Astrocyte (in vitro differentiated cells and primary cell): Measurements from ENCODE around the gene AGPS. TPM values are rescaled to one million over a fixed set of nuclear protein-coding genes. Genes with fewer than 3 reads are reported as not detected.
"Not testable (repeated sequence)": the region's sequence is repeated elsewhere in the genome, so short reads cannot be mapped to it uniquely, and the experiment has no call there.

Experiments
- DNase-seq: peaks from one replicate; pipeline ENCODE4 v3.0.0-alpha.2; 2010; ENCODE audit warnings: low read depth
- FAIRE-seq: peaks from 2 replicates; lab custom pipeline; 2011; peaks lifted over from hg19 to GRCh38; lab: Jason Lieb, UNC
- H2AFZ ChIP-seq: 2 replicates; pipeline ENCODE4 v1.6.0; 2012; ENCODE audit warnings: low read depth, low read length, inconsistent platforms
- H3K27ac ChIP-seq: 2 replicates; pipeline ENCODE4 v1.5.1; 2011; ENCODE audit warnings: low read depth, low read length, inconsistent platforms
- H3K27me3 ChIP-seq: 2 replicates; pipeline ENCODE4 v1.6.0; 2011; ENCODE audit warnings: low read length, inconsistent platforms; ENCODE audit not compliant: insufficient read depth
- H3K36me3 ChIP-seq: 2 replicates; pipeline ENCODE4 v1.5.1; 2011; ENCODE audit warnings: low read length, inconsistent platforms; ENCODE audit not compliant: insufficient read depth
- H3K4me1 ChIP-seq: 2 replicates; pipeline ENCODE4 v1.5.1; 2011; ENCODE audit warnings: low read length, inconsistent platforms; ENCODE audit not compliant: insufficient read depth
- H3K4me2 ChIP-seq: 2 replicates; pipeline ENCODE4 v1.6.0; 2012; ENCODE audit warnings: low read length, inconsistent platforms
- H3K4me3 ChIP-seq: 2 replicates; pipeline ENCODE4 v1.5.1; 2011; ENCODE audit warnings: low read depth, mild to moderate bottlenecking, low read length, inconsistent platforms; ENCODE audit not compliant: insufficient read depth
- H3K79me2 ChIP-seq: 2 replicates; pipeline ENCODE4 v1.6.0; 2012; ENCODE audit warnings: mild to moderate bottlenecking, low read length, inconsistent platforms; ENCODE audit not compliant: insufficient read depth
- H3K9ac ChIP-seq: 2 replicates; pipeline ENCODE4 v1.6.0; 2012; ENCODE audit warnings: mild to moderate bottlenecking, low read length, inconsistent platforms
- H3K9me3 ChIP-seq: 2 replicates; pipeline ENCODE4 v1.5.1; 2012; ENCODE audit warnings: low read depth, mild to moderate bottlenecking, low read length, inconsistent platforms; ENCODE audit not compliant: insufficient read depth
- H4K20me1 ChIP-seq: 2 replicates; pipeline ENCODE4 v1.6.0; 2012; ENCODE audit warnings: low read length, inconsistent platforms; ENCODE audit not compliant: insufficient read depth
- H3K27ac Mint-ChIP-seq: one replicate; pipeline ENCODE4 v1.8.0; 2021; ENCODE audit warnings: mild to moderate bottlenecking, mixed read lengths; ENCODE audit not compliant: unreplicated experiment
- H3K27me3 Mint-ChIP-seq: one replicate; pipeline ENCODE4 v1.8.0; 2021; ENCODE audit warnings: low read depth, mixed read lengths; ENCODE audit not compliant: unreplicated experiment
- H3K36me3 Mint-ChIP-seq: one replicate; pipeline ENCODE4 v1.8.0; 2021; ENCODE audit warnings: low read depth, mixed read lengths; ENCODE audit not compliant: unreplicated experiment
- H3K4me1 Mint-ChIP-seq: one replicate; pipeline ENCODE4 v1.8.0; 2021; ENCODE audit warnings: low read depth, mixed read lengths; ENCODE audit not compliant: unreplicated experiment
- H3K4me3 Mint-ChIP-seq: one replicate; pipeline ENCODE4 v1.8.0; 2021; ENCODE audit warnings: mild to moderate bottlenecking, moderate library complexity, mixed read lengths; ENCODE audit not compliant: unreplicated experiment
- H3K9me3 Mint-ChIP-seq: one replicate; pipeline ENCODE4 v1.8.0; 2021; ENCODE audit warnings: mild to moderate bottlenecking, mixed read lengths; ENCODE audit not compliant: unreplicated experiment
- EZH2 ChIP-seq: IDR thresholded peaks from 2 replicates; pipeline ENCODE4 v1.6.1; 2012; ENCODE audit warnings: mild to moderate bottlenecking, low read length, inconsistent platforms; ENCODE audit not compliant: insufficient read depth
- total RNA-seq: library from RNA; stranded (reverse); gene quantifications from 2 replicates; pipeline ENCODE4 v1.2.1, GENCODE V29; 2021
- TF ChIP-seq, protein P1 (sequence below): IDR thresholded peaks from 2 replicates; pipeline ENCODE4 v1.5.1; 2011; ENCODE audit warnings: low read depth, mild to moderate bottlenecking, inconsistent platforms, low read length, moderate library complexity; ENCODE audit not compliant: insufficient read depth

Gene AGPS
- total RNA-seq, 1 donor from 2014 or later, result 66.2 TPM

DNA sequence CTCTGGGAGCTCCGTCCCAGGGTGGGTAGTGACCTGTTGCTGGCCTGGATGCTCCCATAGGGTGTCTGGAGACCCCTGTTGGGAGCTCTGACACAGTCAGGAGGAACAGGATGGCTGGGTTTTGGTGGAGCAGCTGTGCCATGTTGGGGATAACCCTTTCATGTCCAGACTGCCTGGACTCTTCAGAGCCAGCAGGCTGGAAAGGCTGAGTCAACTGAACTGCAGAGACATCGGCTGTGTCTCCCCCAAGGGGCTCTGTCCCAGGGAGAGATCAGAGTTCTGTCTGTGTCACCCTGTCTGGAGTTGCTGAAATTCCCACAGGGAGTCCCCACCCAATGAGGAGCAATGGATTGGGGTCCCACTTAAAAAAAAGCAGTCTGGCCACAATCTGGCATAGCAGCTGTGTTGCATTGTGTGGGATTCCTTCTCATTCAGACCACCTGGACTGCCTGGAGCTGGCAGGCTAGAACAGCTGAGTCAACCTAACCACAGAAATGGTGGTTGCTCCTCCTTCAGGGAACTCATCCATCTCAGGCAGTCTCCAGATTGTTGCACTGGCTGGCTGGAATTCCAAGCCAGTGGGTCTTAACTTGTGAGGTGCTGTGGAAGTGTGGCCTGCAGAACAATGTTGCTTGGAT lies 37.2 kb downstream of the AGPS start:
- peaks cover 10% of the 10 kb centered on the region for H4K20me1 ChIP-seq
- H3K9me3 ChIP-seq, result peaks cover 4% of the 10 kb centered on the region
- peaks cover 45% of the 10 kb centered on the region for H3K36me3 Mint-ChIP-seq
- H3K4me2 ChIP-seq, result peak overlapping the region; percentile 82
- H3K79me2 ChIP-seq, result peaks cover 76% of the 10 kb centered on the region
- H3K27ac ChIP-seq, result peak overlapping the region; percentile 87
- H3K27me3 ChIP-seq, result no peaks in the 10 kb centered on the region
- TF ChIP-seq, protein P1, sequence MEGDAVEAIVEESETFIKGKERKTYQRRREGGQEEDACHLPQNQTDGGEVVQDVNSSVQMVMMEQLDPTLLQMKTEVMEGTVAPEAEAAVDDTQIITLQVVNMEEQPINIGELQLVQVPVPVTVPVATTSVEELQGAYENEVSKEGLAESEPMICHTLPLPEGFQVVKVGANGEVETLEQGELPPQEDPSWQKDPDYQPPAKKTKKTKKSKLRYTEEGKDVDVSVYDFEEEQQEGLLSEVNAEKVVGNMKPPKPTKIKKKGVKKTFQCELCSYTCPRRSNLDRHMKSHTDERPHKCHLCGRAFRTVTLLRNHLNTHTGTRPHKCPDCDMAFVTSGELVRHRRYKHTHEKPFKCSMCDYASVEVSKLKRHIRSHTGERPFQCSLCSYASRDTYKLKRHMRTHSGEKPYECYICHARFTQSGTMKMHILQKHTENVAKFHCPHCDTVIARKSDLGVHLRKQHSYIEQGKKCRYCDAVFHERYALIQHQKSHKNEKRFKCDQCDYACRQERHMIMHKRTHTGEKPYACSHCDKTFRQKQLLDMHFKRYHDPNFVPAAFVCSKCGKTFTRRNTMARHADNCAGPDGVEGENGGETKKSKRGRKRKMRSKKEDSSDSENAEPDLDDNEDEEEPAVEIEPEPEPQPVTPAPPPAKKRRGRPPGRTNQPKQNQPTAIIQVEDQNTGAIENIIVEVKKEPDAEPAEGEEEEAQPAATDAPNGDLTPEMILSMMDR, result no peak
- TF ChIP-seq EZH2, result no peak
- peak overlapping the region; percentile 32 for H3K4me3 ChIP-seq
- no peaks in the 10 kb centered on the region for H3K27me3 Mint-ChIP-seq
- peak; percentile 93 for FAIRE-seq
- H3K9ac ChIP-seq, result peak overlapping the region; percentile 68
- peaks cover 41% of the 10 kb centered on the region for H3K9me3 Mint-ChIP-seq
- no peaks in the 10 kb centered on the region for H3K36me3 ChIP-seq
- H3K4me3 Mint-ChIP-seq, result no peak overlapping the region
- H3K4me1 Mint-ChIP-seq, result peaks cover 25% of the 10 kb centered on the region
- H3K4me1 ChIP-seq, result peaks cover 16% of the 10 kb centered on the region
- peak overlapping the region; percentile 89 for H3K27ac Mint-ChIP-seq
- H2AFZ ChIP-seq, result peak overlapping the region; percentile 2
- DNase-seq, result peak; percentile 99

DNA sequence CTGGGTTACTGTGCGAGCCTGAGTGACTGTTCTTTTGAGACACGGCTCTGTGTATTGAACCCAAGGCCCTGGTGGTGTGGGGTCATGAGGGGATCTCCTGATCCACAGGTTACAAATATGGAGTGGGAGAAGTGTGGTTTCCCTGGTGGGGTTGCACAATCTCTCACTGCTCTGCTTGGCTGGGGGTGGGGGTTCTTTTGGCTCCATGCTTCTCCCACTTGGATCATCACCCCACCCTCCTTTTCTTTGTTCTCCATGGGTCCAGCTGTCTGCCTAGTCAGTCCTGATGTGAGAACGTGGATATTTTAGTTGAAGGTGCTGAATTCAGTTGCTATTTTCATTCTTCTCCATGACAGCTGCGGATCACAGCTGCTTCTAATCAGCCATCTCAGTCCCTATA lies 37.8 kb downstream of the AGPS start:
- H3K79me2 ChIP-seq, result peaks cover 77% of the 10 kb centered on the region
- peaks cover 38% of the 10 kb centered on the region for H3K9me3 Mint-ChIP-seq
- peaks cover 4% of the 10 kb centered on the region for H3K9me3 ChIP-seq
- H3K36me3 ChIP-seq, result no peaks in the 10 kb centered on the region
- peaks cover 25% of the 10 kb centered on the region for H3K4me1 Mint-ChIP-seq
- no peak overlapping the region for H2AFZ ChIP-seq
- peak overlapping the region; percentile 89 for H3K27ac Mint-ChIP-seq
- H3K4me2 ChIP-seq, result peak overlapping the region; percentile 82
- DNase-seq, result peak; percentile 70
- FAIRE-seq, result no peak
- no peaks in the 10 kb centered on the region for H3K27me3 Mint-ChIP-seq
- TF ChIP-seq EZH2, result no peak
- TF ChIP-seq, protein P1, result no peak
- no peak overlapping the region for H3K4me3 Mint-ChIP-seq
- peak overlapping the region; percentile 45 for H3K9ac ChIP-seq
- peaks cover 16% of the 10 kb centered on the region for H3K4me1 ChIP-seq
- H3K36me3 Mint-ChIP-seq, result peaks cover 42% of the 10 kb centered on the region
- H3K27me3 ChIP-seq, result no peaks in the 10 kb centered on the region
- H3K4me3 ChIP-seq, result no peak overlapping the region
- peaks cover 10% of the 10 kb centered on the region for H4K20me1 ChIP-seq
- H3K27ac ChIP-seq, result peak overlapping the region; percentile 87

DNA sequence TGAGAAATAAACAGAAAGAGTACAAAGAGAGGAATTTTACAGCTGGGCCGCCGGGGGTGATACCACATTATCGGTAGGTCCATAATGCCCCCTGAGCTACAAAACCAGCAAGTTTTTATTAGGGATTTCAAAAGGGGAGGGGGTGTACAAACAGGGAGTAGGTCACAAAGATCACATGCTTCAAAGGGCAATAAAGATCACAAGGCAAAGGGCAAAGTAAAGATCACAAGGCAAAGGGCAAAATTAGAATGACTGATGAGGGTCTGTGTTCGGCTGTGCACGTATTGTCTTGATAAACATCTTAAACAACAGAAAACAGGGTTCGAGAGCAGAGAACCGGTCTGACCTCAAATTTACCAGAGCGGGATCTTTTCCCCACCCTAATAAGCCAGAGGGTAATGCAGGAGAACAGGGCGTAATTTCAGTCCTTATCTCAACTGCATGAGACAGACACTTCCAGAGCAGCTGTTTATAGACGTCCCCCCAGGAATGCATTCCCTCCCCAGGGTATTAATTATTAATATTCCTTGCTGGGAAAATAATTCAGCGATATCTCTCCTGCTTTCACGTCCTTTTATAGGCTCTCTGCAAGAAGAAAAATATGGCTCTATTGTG lies 38.6 kb downstream of the AGPS start:
- not testable (repeated sequence) for FAIRE-seq, H3K27me3 Mint-ChIP-seq, H3K4me2 ChIP-seq, H3K27ac ChIP-seq, H3K9me3 ChIP-seq, DNase-seq, H3K4me3 ChIP-seq, H3K27me3 ChIP-seq, H3K36me3 ChIP-seq, H3K4me3 Mint-ChIP-seq, H4K20me1 ChIP-seq, H2AFZ ChIP-seq, H3K9ac ChIP-seq
- H3K4me1 Mint-ChIP-seq, result peaks cover 25% of the 10 kb centered on the region
- peak overlapping the region; percentile 88 for H3K27ac Mint-ChIP-seq
- peaks cover 16% of the 10 kb centered on the region for H3K4me1 ChIP-seq
- peaks cover 73% of the 10 kb centered on the region for H3K79me2 ChIP-seq
- peaks cover 42% of the 10 kb centered on the region for H3K36me3 Mint-ChIP-seq
- H3K9me3 Mint-ChIP-seq, result peaks cover 38% of the 10 kb centered on the region
